GM12878 (cell line): ENCODE data around the gene EHBP1L1. TPM values are rescaled to one million over a fixed set of nuclear protein-coding genes. Genes with fewer than 3 reads are reported as not detected.

Experiments
- BACH1 ChIP-seq: fragments of 450-650 bp; IDR thresholded peaks from 2 replicates; pipeline ENCODE4 v1.6.1; 2017; ENCODE audit warnings: mild to moderate bottlenecking, borderline replicate concordance
- BMI1 ChIP-seq: fragments of 450-650 bp; IDR thresholded peaks from 2 replicates; pipeline ENCODE4 v1.6.1; 2016; ENCODE audit warnings: mild to moderate bottlenecking, moderate library complexity, borderline replicate concordance
- CHD2 ChIP-seq: IDR thresholded peaks from 2 replicates; pipeline ENCODE4 v1.6.1; 2011; ENCODE audit warnings: low read depth, low read length, improper control_type of control experiment, borderline replicate concordance
- GATAD2B ChIP-seq: fragments of 450-650 bp; conservative IDR thresholded peaks from 2 replicates; pipeline ENCODE4 v1.6.1; 2017; ENCODE audit warnings: low read depth, mild to moderate bottlenecking, moderate library complexity
- IKZF2 ChIP-seq, 2 experiments: fragments of 450-650 bp; IDR thresholded peaks; 2 replicates each; pipeline ENCODE4 v1.6.1; 2017; ENCODE audit warnings: mild to moderate bottlenecking in 2 of 2, moderate library complexity in 2 of 2
- LARP7 ChIP-seq: fragments of 450-650 bp; IDR thresholded peaks from 2 replicates; pipeline ENCODE4 v1.6.1; 2017; ENCODE audit warnings: mild to moderate bottlenecking
- MXI1 ChIP-seq: fragments of 150-350 bp; IDR thresholded peaks from 2 replicates; pipeline ENCODE4 v1.6.1; 2011; ENCODE audit warnings: low read depth, mild to moderate bottlenecking, inconsistent platforms, low read length, improper control_type of control experiment
- SIN3A ChIP-seq: IDR thresholded peaks from 2 replicates; pipeline ENCODE4 v1.6.1; 2012; ENCODE audit warnings: low read depth, low read length, improper control_type of control experiment
- SMC3 ChIP-seq: IDR thresholded peaks from 2 replicates; pipeline ENCODE4 v1.6.1; 2011; ENCODE audit warnings: low read length, improper control_type of control experiment, borderline replicate concordance
- SP1 ChIP-seq: IDR thresholded peaks from one replicate; pipeline ENCODE4 v1.6.1; 2011; ENCODE audit warnings: low read depth, low read length
- SUZ12 ChIP-seq: fragments of 200-600 bp; sonication (generic); IDR thresholded peaks from one replicate; pipeline ENCODE4 v1.6.1; 2018; ENCODE audit warnings: antibody characterized with exemption, mild to moderate bottlenecking; ENCODE audit not compliant: unreplicated experiment
- ZSCAN29 ChIP-seq: fragments of 450-650 bp; IDR thresholded peaks from 2 replicates; pipeline ENCODE4 v1.6.1; 2017; ENCODE audit warnings: mild to moderate bottlenecking, moderate library complexity
- polyA plus RNA-seq, 11 experiments: library from polyadenylated mRNA; depleted of rRNA in 4 of 11; unstranded in 6 of 11; stranded (reverse) in 5 of 11; fragments of >200 nt; fragmentation: Nextera tagmentation in 4 of 11; fragmentation: Illumina TruSeq in 1 of 11; extraction: Ambion mirVana in 4 of 11; extraction: Trizol in 1 of 11; gene quantifications; 1 replicate in 1 of 11; 2 replicates in 10 of 11; pipeline versions ENCODE4 v1.2.1 to v1.2.3, GENCODE V29; 2011 to 2016; ENCODE audit warnings: inconsistent platforms in 2 of 11, missing spikeins in 2 of 11, low read depth in 1 of 11
- total RNA-seq, 4 experiments: library from RNA; depleted of rRNA in 3 of 4; stranded (reverse); fragments of >200 nt in 3 of 4; fragmentation: Illumina TruSeq in 1 of 4; extraction: Trizol in 1 of 4; gene quantifications; 2 replicates each; pipeline versions ENCODE4 v1.2.1 to v1.2.3, GENCODE V29; 2013 to 2021
- TF ChIP-seq, protein P1 (sequence below): fragments of 450-650 bp; IDR thresholded peaks from 2 replicates; pipeline ENCODE4 v1.6.1; 2017; ENCODE audit warnings: antibody characterized with exemption, mild to moderate bottlenecking, moderate library complexity
- TF ChIP-seq, protein P2 (sequence below): fragments of 450-650 bp; IDR thresholded peaks from 2 replicates; pipeline ENCODE4 v1.6.1; 2017; ENCODE audit warnings: mild to moderate bottlenecking, moderate library complexity
- TF ChIP-seq, protein P3 (sequence below): fragments of 450-650 bp; IDR thresholded peaks from 2 replicates; pipeline ENCODE4 v1.6.1; 2017; ENCODE audit warnings: low read depth, mild to moderate bottlenecking, moderate library complexity
- TF ChIP-seq, protein P4 (sequence below): fragments of 450-650 bp; formaldehyde crosslinking; IDR thresholded peaks from 2 replicates; pipeline ENCODE4 v1.5.0; 2022; ENCODE audit warnings: mild to moderate bottlenecking, missing genetic modification characterization
- TF ChIP-seq, protein P5 (sequence below): IDR thresholded peaks from 2 replicates; pipeline ENCODE4 v1.6.1; 2012; ENCODE audit warnings: low read depth, low read length, improper control_type of control experiment

Gene EHBP1L1
- total and polyA plus RNA-seq, 10 of the 15 experiments (the other 5 are each of a cell fraction or from before 2014, with no cell fraction given), result 0.06 to 99.4 (median 32.7) TPM

DNA sequence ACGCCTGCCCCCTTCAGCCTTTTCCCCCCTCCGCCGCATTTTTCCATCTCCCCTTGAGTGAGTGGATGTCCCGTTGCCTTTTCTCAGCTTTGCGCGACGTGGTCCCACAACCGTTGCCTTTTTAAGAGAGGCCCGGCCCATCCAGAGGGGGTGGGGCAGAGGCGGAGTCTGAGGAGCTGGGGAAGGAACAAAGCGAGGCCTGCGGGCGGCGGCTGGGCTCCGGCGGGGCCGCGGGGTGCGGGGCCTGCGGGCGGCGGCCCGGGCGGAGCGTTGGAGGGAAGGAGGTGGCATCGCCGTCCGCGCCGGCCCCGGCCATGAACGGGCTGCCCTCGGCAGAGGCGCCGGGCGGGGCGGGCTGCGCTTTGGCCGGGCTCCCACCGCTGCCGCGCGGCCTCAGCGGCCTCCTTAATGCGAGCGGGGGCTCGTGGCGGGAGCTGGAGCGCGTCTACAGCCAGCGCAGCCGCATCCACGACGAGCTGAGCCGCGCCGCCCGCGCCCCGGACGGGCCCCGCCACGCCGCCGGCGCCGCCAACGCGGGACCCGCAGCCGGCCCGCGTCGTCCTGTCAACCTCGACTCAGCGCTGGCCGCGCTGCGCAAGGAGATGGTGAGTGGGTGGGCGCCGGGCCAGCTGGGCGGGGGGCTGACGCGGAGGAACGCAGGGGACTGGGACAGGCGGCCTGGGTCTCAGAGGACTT lies 3.3 kb upstream of the EHBP1L1 start, which contains the start of gene FAM89B (continued):
- TF ChIP-seq SUZ12, result no peak
- TF ChIP-seq, protein P1, sequence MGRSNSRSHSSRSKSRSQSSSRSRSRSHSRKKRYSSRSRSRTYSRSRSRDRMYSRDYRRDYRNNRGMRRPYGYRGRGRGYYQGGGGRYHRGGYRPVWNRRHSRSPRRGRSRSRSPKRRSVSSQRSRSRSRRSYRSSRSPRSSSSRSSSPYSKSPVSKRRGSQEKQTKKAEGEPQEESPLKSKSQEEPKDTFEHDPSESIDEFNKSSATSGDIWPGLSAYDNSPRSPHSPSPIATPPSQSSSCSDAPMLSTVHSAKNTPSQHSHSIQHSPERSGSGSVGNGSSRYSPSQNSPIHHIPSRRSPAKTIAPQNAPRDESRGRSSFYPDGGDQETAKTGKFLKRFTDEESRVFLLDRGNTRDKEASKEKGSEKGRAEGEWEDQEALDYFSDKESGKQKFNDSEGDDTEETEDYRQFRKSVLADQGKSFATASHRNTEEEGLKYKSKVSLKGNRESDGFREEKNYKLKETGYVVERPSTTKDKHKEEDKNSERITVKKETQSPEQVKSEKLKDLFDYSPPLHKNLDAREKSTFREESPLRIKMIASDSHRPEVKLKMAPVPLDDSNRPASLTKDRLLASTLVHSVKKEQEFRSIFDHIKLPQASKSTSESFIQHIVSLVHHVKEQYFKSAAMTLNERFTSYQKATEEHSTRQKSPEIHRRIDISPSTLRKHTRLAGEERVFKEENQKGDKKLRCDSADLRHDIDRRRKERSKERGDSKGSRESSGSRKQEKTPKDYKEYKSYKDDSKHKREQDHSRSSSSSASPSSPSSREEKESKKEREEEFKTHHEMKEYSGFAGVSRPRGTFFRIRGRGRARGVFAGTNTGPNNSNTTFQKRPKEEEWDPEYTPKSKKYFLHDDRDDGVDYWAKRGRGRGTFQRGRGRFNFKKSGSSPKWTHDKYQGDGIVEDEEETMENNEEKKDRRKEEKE, result 0 out of 2 replicates have a peak, but pooled peaks have one; percentile 13
- TF ChIP-seq ZSCAN29, result 0 out of 2 replicates have a peak, but pooled peaks have one; percentile 28
- no peak for TF ChIP-seq SMC3
- TF ChIP-seq CHD2, result peak; percentile 63; the same call in 1 of the 2 replicates
- TF ChIP-seq, protein P2, sequence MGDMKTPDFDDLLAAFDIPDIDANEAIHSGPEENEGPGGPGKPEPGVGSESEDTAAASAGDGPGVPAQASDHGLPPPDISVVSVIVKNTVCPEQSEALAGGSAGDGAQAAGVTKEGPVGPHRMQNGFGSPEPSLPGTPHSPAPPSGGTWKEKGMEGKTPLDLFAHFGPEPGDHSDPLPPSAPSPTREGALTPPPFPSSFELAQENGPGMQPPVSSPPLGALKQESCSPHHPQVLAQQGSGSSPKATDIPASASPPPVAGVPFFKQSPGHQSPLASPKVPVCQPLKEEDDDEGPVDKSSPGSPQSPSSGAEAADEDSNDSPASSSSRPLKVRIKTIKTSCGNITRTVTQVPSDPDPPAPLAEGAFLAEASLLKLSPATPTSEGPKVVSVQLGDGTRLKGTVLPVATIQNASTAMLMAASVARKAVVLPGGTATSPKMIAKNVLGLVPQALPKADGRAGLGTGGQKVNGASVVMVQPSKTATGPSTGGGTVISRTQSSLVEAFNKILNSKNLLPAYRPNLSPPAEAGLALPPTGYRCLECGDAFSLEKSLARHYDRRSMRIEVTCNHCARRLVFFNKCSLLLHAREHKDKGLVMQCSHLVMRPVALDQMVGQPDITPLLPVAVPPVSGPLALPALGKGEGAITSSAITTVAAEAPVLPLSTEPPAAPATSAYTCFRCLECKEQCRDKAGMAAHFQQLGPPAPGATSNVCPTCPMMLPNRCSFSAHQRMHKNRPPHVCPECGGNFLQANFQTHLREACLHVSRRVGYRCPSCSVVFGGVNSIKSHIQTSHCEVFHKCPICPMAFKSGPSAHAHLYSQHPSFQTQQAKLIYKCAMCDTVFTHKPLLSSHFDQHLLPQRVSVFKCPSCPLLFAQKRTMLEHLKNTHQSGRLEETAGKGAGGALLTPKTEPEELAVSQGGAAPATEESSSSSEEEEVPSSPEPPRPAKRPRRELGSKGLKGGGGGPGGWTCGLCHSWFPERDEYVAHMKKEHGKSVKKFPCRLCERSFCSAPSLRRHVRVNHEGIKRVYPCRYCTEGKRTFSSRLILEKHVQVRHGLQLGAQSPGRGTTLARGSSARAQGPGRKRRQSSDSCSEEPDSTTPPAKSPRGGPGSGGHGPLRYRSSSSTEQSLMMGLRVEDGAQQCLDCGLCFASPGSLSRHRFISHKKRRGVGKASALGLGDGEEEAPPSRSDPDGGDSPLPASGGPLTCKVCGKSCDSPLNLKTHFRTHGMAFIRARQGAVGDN, result 0 out of 2 replicates have a peak, but pooled peaks have one; percentile 30
- TF ChIP-seq, protein P3, sequence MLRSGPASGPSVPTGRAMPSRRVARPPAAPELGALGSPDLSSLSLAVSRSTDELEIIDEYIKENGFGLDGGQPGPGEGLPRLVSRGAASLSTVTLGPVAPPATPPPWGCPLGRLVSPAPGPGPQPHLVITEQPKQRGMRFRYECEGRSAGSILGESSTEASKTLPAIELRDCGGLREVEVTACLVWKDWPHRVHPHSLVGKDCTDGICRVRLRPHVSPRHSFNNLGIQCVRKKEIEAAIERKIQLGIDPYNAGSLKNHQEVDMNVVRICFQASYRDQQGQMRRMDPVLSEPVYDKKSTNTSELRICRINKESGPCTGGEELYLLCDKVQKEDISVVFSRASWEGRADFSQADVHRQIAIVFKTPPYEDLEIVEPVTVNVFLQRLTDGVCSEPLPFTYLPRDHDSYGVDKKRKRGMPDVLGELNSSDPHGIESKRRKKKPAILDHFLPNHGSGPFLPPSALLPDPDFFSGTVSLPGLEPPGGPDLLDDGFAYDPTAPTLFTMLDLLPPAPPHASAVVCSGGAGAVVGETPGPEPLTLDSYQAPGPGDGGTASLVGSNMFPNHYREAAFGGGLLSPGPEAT, result peak; percentile 67; the same call in 1 of the 2 replicates
- TF ChIP-seq BACH1, result peak; percentile 84; the same call in 1 of the 2 replicates
- TF ChIP-seq GATAD2B, result peak; percentile 79
- TF ChIP-seq MXI1, result peak; percentile 58; the same call in 1 of the 2 replicates
- TF ChIP-seq LARP7, result peak; percentile 92
- 0 out of 4 replicates have a peak, but pooled peaks of 1 of the 2 experiments have one; percentile 4 for TF ChIP-seq IKZF2 (IDR thresholded peaks at IDR 0.05)
- TF ChIP-seq, protein P4, sequence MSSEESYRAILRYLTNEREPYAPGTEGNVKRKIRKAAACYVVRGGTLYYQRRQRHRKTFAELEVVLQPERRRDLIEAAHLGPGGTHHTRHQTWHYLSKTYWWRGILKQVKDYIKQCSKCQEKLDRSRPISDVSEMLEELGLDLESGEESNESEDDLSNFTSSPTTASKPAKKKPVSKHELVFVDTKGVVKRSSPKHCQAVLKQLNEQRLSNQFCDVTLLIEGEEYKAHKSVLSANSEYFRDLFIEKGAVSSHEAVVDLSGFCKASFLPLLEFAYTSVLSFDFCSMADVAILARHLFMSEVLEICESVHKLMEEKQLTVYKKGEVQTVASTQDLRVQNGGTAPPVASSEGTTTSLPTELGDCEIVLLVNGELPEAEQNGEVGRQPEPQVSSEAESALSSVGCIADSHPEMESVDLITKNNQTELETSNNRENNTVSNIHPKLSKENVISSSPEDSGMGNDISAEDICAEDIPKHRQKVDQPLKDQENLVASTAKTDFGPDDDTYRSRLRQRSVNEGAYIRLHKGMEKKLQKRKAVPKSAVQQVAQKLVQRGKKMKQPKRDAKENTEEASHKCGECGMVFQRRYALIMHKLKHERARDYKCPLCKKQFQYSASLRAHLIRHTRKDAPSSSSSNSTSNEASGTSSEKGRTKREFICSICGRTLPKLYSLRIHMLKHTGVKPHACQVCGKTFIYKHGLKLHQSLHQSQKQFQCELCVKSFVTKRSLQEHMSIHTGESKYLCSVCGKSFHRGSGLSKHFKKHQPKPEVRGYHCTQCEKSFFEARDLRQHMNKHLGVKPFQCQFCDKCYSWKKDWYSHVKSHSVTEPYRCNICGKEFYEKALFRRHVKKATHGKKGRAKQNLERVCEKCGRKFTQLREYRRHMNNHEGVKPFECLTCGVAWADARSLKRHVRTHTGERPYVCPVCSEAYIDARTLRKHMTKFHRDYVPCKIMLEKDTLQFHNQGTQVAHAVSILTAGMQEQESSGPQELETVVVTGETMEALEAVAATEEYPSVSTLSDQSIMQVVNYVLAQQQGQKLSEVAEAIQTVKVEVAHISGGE (CRISPR knock-in tag), result 0 out of 2 replicates have a peak, but pooled peaks have one; percentile 4
- TF ChIP-seq SIN3A, result no peak
- peak; percentile 60 for TF ChIP-seq SP1
- TF ChIP-seq BMI1, result no peak
- TF ChIP-seq, protein P5, sequence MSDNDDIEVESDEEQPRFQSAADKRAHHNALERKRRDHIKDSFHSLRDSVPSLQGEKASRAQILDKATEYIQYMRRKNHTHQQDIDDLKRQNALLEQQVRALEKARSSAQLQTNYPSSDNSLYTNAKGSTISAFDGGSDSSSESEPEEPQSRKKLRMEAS, result no peak
